MCF 10A (cell line): ENCODE results near the gene FABP6. TPM values are rescaled to one million over a fixed set of nuclear protein-coding genes. Genes with fewer than 3 reads are reported as not detected.

Experiments used
- BruUV-seq: library from RNA; stranded (reverse); fragments of 400-500 nt; replicated peaks from 2 replicates; lab custom pipeline; 2021; lab: Mats Ljungman, UMichigan
- CTCF ChIA-PET: fragments of 300-600 bp; sonication (Branson Sonifier 250); formaldehyde crosslinking; extraction: SDS; loops from one replicate; lab custom pipeline; 2021; ENCODE audit warnings: antibody characterized with exemption, inconsistent platforms; lab: Yijun Ruan, JAX
- POLR2A ChIA-PET: fragments of 300-600, 350-650 bp; sonication (Branson Sonifier 250); formaldehyde crosslinking; extraction: SDS; loops from one replicate; lab custom pipeline; 2020; ENCODE audit warnings: antibody characterized with exemption, inconsistent platforms; lab: Yijun Ruan, JAX
- DNase-seq: peaks from one replicate; pipeline ENCODE4 v3.0.0-alpha.2; 2018; ENCODE audit not compliant: unreplicated experiment
- H3K27ac Mint-ChIP-seq: one replicate; pipeline ENCODE4 v1.8.0; 2022; ENCODE audit warnings: mild to moderate bottlenecking, low read depth, mixed read lengths; ENCODE audit not compliant: unreplicated experiment
- H3K27me3 Mint-ChIP-seq: one replicate; pipeline ENCODE4 v1.8.0; 2022; ENCODE audit warnings: mixed read lengths; ENCODE audit not compliant: insufficient read depth, unreplicated experiment
- H3K36me3 Mint-ChIP-seq: one replicate; pipeline ENCODE4 v1.8.0; 2022; ENCODE audit warnings: mild to moderate bottlenecking, moderate library complexity, mixed read lengths; ENCODE audit not compliant: insufficient read depth, unreplicated experiment
- H3K4me1 Mint-ChIP-seq: one replicate; pipeline ENCODE4 v1.8.0; 2022; ENCODE audit warnings: mixed read lengths; ENCODE audit not compliant: insufficient read depth, unreplicated experiment
- H3K4me3 Mint-ChIP-seq: one replicate; pipeline ENCODE4 v1.8.0; 2022; ENCODE audit warnings: mild to moderate bottlenecking, moderate library complexity, mixed read lengths; ENCODE audit not compliant: unreplicated experiment
- H3K9me3 Mint-ChIP-seq: one replicate; pipeline ENCODE4 v1.8.0; 2022; ENCODE audit warnings: mixed read lengths; ENCODE audit not compliant: unreplicated experiment
- CTCF ChIP-seq: fragments of 200-600 bp; IDR thresholded peaks from one replicate; pipeline ENCODE4 v1.8.0; 2022; ENCODE audit warnings: antibody characterized with exemption, mild to moderate bottlenecking; ENCODE audit not compliant: unreplicated experiment
- intact Hi-C: fragments of 100-400 bp; cut with micrococcal nuclease; formaldehyde crosslinking; loops from 2 replicates; pipeline ENCODE4 v1.14.1; 2022
- total RNA-seq: library from RNA; stranded (reverse); gene quantifications from 2 replicates; pipeline ENCODE4 v1.2.3, GENCODE V29; 2022

Gene FABP6
- total RNA-seq, 1 experiment from 2014 or later, result not detected

- Mint-ChIP-seq H3K4me3 (no peak overlapping the region), H3K9me3 (no peaks in the 10 kb centered on the region), H3K4me1 (no peaks in the 10 kb centered on the region), H3K27me3 (no peaks in the 10 kb centered on the region), H3K27ac (no peak overlapping the region), H3K36me3 (no peaks in the 10 kb centered on the region)
- no TSS peak for BruUV-seq
- ChIA-PET CTCF (interaction anchor here (0.6 to 1.5 kb wide), 3 partner anchors 20 to 249 kb away, joined by 3 to 6 read pairs (median 3); no protein-coding TSS in a partner anchor), POLR2A (interaction anchor here (1.3 kb wide), 1 partner anchor 9 kb away, joined by 3 read pairs; no protein-coding TSS in a partner anchor)
- DNase-seq, result no peak
- TF ChIP-seq CTCF, result no peak
- intact Hi-C loops, result no loop called here
These were observed 41.4 kb downstream of the FABP6 start for GRCh38 chr5:160270704-160271103.

- Mint-ChIP-seq H3K4me1 (no peaks in the 10 kb centered on the region), H3K9me3 (no peaks in the 10 kb centered on the region), H3K27me3 (no peaks in the 10 kb centered on the region), H3K36me3 (no peaks in the 10 kb centered on the region), H3K27ac (no peak overlapping the region), H3K4me3 (no peak overlapping the region)
- ChIA-PET POLR2A (interaction anchor here (1.3 kb wide), 1 partner anchor 8 kb away, joined by 3 read pairs; no protein-coding TSS in a partner anchor), CTCF (interaction anchor here (0.6 to 1.2 kb wide), 4 partner anchors 13 to 115 kb away, joined by 3 to 6 read pairs (median 3); no protein-coding TSS in a partner anchor)
- no peak for TF ChIP-seq CTCF
- intact Hi-C loops, result no loop called here
- no TSS peak for BruUV-seq
- no peak for DNase-seq
These were observed 42.1 kb downstream of the FABP6 start for GRCh38 chr5:160271396-160271795.

DNA sequence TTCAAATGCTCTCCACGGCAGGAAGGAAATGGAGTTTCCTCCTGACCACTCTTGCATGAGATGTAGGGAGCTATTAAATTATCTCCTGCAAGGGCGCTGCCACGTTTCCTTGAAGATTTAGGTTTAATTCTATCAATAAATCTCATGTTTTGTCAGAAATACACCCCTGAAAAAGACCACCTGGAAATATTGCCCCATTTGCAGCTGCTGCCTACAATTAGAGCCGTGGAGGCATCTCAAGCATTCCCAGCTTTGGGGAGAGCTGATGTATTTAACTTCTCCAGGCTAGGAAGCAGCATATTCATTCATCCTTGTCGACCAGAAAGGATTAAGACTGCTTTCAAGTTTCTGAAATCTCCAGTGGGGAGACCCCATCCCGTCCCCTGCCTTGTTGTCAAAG, 42.5 kb downstream of the FABP6 start:
- H3K9me3 Mint-ChIP-seq, result no peaks in the 10 kb centered on the region
- BruUV-seq, result no TSS peak
- no peaks in the 10 kb centered on the region for H3K27me3 Mint-ChIP-seq
- no peak overlapping the region for H3K27ac Mint-ChIP-seq
- ChIA-PET POLR2A (interaction anchor here (1.3 kb wide), 1 partner anchor 8 kb away, joined by 3 read pairs; no protein-coding TSS in a partner anchor), CTCF (interaction anchor here (0.6 to 1.2 kb wide), 3 partner anchors 14 to 32 kb away, joined by 3 read pairs; no protein-coding TSS in a partner anchor)
- no peak for DNase-seq
- TF ChIP-seq CTCF, result no peak
- H3K4me1 Mint-ChIP-seq, result no peaks in the 10 kb centered on the region
- H3K4me3 Mint-ChIP-seq, result no peak overlapping the region
- H3K36me3 Mint-ChIP-seq, result no peaks in the 10 kb centered on the region
- intact Hi-C loops, result no loop called here

DNA sequence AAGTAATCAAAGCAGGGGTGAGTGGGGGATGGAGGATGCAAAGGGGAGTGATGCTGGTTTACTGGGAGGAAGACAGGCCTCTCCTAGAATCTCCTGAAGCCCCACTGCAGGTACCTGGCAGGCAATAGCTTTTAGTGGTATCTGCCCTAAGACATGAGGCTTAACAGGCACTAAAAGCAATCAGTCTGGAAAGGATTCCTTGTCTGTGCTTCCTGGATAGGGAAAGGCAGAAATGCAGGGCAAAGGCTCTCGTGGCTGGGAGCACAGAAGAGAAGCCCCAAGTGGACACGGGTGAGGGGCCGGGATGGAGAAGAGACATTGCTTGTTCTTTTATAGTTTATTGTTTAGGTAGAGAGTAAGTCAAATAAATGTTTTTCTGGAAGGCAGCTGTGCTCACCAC, 43.0 kb downstream of the FABP6 start:
- intact Hi-C loops, result no loop called here
- DNase-seq, result no peak
- H3K9me3 Mint-ChIP-seq, result no peaks in the 10 kb centered on the region
- ChIA-PET CTCF (interaction anchor here (0.5 to 1.2 kb wide), 4 partner anchors 20 to 117 kb away, joined by 3 read pairs; no protein-coding TSS in a partner anchor), POLR2A (no interaction called here)
- H3K27ac Mint-ChIP-seq, result no peak overlapping the region
- no peaks in the 10 kb centered on the region for H3K36me3 Mint-ChIP-seq
- no peak overlapping the region for H3K4me3 Mint-ChIP-seq
- TF ChIP-seq CTCF, result no peak
- H3K4me1 Mint-ChIP-seq, result no peaks in the 10 kb centered on the region
- H3K27me3 Mint-ChIP-seq, result no peaks in the 10 kb centered on the region
- BruUV-seq, result no TSS peak
